ENCODE results near the gene TNC. TPM values are rescaled to one million over a fixed set of nuclear protein-coding genes. Genes with fewer than 3 reads are reported as not detected.

The TNC gene
- total and polyA plus RNA-seq, 8 donors: 0.31 to 12.5 (median 1.4) TPM

DNA sequence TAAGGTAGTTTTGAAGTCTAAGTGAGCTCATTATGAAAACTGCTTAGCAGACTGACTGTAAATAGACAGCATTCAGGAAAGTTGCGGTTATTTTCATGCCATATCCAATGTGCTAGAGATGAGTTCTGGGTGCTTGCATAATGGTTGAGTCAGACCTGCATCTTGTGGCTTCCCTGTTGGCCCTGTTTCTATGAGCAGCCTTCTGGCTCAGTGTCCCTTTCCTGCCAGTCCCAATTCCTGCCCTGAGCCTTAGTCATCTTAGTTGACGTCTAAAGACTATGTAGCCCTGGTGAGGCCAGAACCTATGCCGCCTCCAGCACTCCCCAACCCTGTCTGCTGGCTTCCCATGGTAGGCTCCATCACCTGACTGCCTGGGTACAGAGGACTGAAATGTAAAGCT, 111.3 kb downstream of the TNC start:
- FAIRE-seq: no peak
- H3K27me3 ChIP-seq: no peaks in the 10 kb centered on the region
- intact Hi-C loops (cut with DNase I): no loop called here
- H3K27ac ChIP-seq: no peak overlapping the region
- H3K9me3 ChIP-seq: no peaks in the 10 kb centered on the region
- no peak for DNase-seq
- WGBS, 2 donors: 87 to 98% methylated on average over 3 of the region's 3 CpGs
- TF ChIP-seq, protein P1, sequence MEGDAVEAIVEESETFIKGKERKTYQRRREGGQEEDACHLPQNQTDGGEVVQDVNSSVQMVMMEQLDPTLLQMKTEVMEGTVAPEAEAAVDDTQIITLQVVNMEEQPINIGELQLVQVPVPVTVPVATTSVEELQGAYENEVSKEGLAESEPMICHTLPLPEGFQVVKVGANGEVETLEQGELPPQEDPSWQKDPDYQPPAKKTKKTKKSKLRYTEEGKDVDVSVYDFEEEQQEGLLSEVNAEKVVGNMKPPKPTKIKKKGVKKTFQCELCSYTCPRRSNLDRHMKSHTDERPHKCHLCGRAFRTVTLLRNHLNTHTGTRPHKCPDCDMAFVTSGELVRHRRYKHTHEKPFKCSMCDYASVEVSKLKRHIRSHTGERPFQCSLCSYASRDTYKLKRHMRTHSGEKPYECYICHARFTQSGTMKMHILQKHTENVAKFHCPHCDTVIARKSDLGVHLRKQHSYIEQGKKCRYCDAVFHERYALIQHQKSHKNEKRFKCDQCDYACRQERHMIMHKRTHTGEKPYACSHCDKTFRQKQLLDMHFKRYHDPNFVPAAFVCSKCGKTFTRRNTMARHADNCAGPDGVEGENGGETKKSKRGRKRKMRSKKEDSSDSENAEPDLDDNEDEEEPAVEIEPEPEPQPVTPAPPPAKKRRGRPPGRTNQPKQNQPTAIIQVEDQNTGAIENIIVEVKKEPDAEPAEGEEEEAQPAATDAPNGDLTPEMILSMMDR (IDR thresholded peaks at IDR 0.05): no peak
- no peaks in the 10 kb centered on the region for H3K36me3 ChIP-seq
- ATAC-seq: peak in 2 of 4 donors; percentile 20 to 68
- no peaks in the 10 kb centered on the region for H3K4me1 ChIP-seq
- no peak overlapping the region for H3K4me3 ChIP-seq

DNA sequence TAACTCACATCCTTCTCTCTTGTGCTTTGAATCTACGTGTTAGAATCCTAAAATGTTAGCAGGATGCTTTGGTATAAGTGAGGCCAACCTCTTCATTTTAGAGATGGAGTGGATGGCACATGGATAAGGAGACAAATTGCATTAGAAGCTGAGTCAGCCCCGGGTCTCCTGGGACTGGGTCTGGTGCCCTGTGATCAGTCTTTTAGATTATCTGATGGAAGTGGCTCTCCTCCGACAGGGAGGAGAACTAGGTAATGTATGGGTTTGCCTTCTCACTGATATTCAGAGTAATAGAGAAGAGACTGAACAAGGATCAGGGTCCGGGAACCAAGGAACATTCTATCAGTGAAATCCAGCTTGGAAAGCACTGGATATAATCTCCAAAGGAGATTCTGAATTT, 112.6 kb downstream of the TNC start:
- WGBS, 2 donors: 58 to 67% methylated on average over 4 of the region's 4 CpGs
- ATAC-seq: no peak
- no peaks in the 10 kb centered on the region for H3K9me3 ChIP-seq
- TF ChIP-seq, protein P1 (IDR thresholded peaks at IDR 0.05): no peak
- no peaks in the 10 kb centered on the region for H3K4me1 ChIP-seq
- H3K4me3 ChIP-seq: no peak overlapping the region
- H3K36me3 ChIP-seq: no peaks in the 10 kb centered on the region
- no peak overlapping the region for H3K27ac ChIP-seq
- no peaks in the 10 kb centered on the region for H3K27me3 ChIP-seq
- FAIRE-seq: no peak
- intact Hi-C loops (cut with DNase I): no loop called here
- no peak for DNase-seq

DNA sequence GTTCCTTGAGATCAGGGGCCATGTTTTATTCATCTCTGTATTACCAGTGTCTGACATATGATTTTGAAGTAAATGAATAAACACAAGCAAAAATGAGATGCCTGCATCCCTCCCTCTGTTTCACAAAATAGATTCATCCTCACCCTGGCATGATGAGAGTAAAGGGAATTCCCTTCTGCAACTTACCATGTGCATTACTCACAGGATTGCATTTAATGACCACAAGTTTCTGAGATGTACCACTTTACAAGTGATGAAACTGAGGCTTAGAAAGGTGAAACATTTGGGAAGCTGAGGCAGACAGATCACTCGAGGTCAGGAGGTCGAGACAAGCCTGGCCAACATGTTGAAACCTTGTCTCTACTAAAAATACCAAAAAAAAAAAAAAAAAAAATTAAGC, 113.4 kb downstream of the TNC start:
- Histone ChIP-seq H3K27me3 (no peaks in the 10 kb centered on the region), H3K4me3 (no peak overlapping the region), H3K4me1 (no peaks in the 10 kb centered on the region), H3K27ac (no peak overlapping the region), H3K36me3 (no peaks in the 10 kb centered on the region), H3K9me3 (no peaks in the 10 kb centered on the region)
- no peak for DNase-seq
- ATAC-seq: no peak
- TF ChIP-seq, protein P1 (IDR thresholded peaks at IDR 0.05): no peak
- FAIRE-seq: no peak
- intact Hi-C loops (cut with DNase I): no loop called here
- 42 to 58% methylated on average over 2 of the region's 2 CpGs for WGBS, 2 donors

DNA sequence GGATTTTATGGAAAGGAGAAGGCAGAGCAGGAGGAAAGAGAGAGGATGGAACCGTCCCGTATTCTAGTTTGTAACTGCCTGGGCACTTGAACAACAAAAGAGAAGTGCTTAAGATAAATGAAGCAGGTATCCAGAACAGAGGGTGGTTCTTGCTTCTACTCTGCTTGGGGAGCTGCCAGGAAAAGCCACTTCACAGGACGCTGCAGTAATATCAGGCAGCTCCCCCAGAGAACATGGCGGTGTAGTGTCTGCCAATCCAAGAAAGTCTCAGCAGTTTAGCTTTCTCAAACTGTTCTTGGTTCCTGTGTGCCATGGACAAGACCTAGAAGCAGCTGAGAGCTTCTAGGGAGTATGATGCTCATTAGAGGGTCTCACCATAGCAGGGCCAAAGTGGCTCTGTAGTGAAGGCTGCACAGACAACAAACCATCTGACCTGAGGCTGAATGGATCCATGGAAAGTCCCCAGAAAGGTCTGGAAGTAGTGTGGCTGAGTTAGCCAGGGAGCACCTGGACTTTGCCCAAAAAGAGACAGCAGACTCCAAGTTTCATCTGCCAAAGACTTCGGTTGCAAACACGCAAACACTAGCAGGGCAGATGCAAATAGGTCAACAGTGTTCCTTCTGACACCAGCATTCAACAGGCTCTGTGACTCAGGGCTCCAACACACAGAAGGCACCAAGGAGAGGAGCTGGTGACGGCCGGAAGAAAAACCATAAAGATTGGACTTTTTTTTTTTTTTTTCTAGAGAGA, 115.4 kb downstream of the TNC start:
- no peaks in the 10 kb centered on the region for H3K9me3 ChIP-seq
- H3K4me3 ChIP-seq: no peak overlapping the region
- WGBS, 2 donors: 56 to 70% methylated on average over 8 of the region's 8 CpGs
- H3K27me3 ChIP-seq: no peaks in the 10 kb centered on the region
- TF ChIP-seq, protein P1 (IDR thresholded peaks at IDR 0.05): no peak
- no peak for DNase-seq
- H3K36me3 ChIP-seq: no peaks in the 10 kb centered on the region
- ATAC-seq: no peak
- intact Hi-C loops (cut with DNase I): no loop called here
- no peaks in the 10 kb centered on the region for H3K4me1 ChIP-seq
- FAIRE-seq: no peak
- no peak overlapping the region for H3K27ac ChIP-seq

DNA sequence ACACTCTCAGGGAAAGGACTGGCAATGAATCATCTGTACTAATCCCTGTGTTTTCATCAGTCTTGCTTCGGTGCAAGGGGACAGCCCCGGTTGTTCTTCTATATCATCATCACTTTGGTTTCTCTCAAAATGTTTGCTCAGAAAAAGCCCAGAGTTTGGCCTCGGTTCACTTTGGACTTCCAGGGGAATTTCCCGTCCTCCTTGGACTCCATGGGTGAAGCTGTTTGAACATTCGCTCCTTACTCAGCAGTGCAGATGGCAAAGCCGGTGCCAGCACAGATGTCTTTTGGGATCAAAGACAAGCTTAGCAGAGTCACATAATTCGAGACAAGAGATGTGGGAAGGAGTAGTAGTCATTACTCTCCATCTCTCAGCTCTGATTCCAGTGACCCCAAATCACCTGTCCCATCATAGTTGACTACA, 117.7 kb downstream of the TNC start:
- Histone ChIP-seq H3K9me3 (no peaks in the 10 kb centered on the region), H3K36me3 (no peaks in the 10 kb centered on the region), H3K4me1 (no peaks in the 10 kb centered on the region), H3K27ac (no peak overlapping the region), H3K4me3 (no peak overlapping the region), H3K27me3 (no peaks in the 10 kb centered on the region)
- intact Hi-C loops (cut with DNase I): no loop called here
- DNase-seq: no peak
- TF ChIP-seq, protein P1 (IDR thresholded peaks at IDR 0.05): no peak
- FAIRE-seq: no peak
- WGBS, 2 donors: 68 to 77% methylated on average over 7 of the region's 7 CpGs
- ATAC-seq: no peak

Data from pancreas (tissue), 10 donors.